IPS-NIHi11 (cell line): Measurements from ENCODE around the gene ALDH1L1.

Experiments
- DNase-seq: peaks from one replicate; pipeline ENCODE4 v3.0.0; 2012; ENCODE audit warnings: mixed read lengths, low spot score

ALDH1L1 gene

DNA sequence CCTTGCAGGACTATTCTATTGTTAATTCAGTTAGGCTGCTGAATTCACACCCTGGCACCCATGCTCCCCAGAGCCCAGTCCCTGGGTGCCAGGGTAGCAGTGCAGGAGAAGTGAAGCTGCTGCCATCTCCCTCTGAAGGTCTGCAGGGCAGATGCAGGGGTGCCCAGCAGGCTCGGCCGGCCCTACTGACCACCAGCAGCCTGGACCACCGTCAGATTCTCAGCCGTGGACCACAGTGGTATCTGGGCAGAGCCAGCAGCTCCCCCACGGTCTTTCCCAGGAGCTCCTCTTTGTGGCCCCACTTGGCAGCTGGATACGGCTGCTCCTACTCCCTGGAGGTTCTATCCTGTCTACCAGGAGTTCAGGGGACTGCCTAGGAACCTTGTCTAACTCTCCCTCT, 46.8 kb downstream of the ALDH1L1 start:
- DNase-seq = no peak

- peak; percentile 58 for DNase-seq
Measured at GRCh38 chr3:126132751-126133511, 47.5 kb downstream of the ALDH1L1 start.

DNA sequence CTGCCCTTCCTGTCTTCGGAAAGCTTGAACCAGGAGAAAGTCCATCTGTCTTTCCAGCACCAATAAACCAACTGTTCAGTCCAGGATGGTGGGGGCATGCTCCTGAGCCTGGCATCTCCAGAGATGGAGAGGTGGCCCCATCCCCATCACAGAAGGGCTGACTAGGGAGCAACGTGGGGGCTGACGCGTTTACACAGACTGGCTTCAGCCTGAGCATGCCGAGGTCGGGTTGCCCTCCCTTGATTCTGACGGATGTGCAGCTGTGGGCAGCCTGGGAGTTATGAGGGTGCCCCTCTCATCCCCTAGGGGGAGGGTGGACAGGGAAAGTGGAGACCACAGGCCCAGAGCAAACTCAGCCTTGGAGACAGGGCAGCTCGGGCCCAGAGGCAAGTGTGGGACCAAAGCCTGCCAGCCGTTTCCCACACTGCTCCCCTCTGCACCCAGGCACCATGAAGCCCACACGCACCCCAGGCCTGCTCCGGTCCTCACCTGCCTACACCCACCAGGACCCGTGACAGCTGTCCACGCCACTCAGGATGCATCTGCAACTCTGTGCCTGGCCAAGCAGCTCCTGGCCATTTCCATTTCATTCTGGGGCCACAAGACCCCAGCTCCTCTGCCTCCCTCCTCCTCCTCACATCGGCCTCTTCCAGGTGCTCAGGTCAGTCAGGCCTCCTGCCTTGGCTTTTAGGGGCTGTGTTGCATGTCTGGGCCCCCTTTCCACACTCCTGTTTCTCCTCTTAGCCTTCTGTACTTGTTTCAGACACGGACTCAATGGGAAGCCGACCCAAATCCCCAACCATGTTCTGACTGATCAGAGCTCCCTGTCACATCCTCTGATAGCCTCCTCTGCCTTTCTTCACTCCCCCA, 48.3 kb downstream of the ALDH1L1 start:
- DNase-seq = no peak

- DNase-seq = no peak
Measured at GRCh38 chr3:126130981-126131745, 49.2 kb downstream of the ALDH1L1 start.

- no peak for DNase-seq
Measured at GRCh38 chr3:126130081-126130855, 50.1 kb downstream of the ALDH1L1 start.

GRCh38 chr3:126129398-126129891, 50.9 kb downstream of the ALDH1L1 start:
- DNase-seq = no peak

DNA sequence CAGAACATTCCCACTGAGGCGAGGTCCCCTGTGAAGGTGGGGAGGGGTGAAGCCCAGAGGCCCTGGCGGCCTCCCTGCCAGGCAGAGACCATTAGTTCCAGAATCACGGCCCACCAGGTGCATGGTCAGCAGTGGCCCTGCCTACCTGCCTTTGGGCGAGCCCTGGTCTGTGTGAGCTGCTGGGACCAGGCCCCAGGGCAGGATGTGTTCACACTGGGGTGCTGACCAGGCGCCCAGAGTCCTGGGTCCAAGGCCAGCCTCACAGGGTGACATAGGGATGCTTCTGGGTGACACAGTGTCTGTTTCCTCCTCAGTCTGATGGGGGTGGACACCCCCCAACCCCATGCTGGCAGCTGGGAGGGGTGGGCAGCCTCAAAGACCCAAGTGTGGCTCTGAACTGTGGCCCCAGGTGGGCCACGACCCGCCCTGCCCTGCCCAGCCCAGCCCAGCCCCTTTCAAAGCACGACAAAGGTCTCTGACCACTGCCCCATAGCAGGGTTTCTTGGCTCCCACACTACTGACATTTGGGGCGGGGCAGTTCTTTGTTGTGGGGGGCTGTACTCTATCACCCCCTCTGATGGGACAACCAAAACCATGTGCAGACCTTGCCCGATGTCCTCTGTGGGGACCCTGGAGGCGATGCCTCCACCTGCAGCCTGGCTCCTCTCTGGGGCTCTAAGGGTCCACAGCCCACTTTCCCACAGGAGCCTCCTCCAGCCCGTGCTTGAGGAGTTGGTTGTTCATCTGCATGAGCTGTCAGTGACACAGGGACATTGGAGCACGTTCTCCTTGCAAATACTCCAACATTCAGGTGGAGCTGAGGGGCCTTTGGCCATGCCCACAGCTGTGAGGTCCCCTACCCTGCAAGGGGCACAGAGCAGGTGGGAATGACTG, 51.6 kb downstream of the ALDH1L1 start:
- DNase-seq = no peak

DNA sequence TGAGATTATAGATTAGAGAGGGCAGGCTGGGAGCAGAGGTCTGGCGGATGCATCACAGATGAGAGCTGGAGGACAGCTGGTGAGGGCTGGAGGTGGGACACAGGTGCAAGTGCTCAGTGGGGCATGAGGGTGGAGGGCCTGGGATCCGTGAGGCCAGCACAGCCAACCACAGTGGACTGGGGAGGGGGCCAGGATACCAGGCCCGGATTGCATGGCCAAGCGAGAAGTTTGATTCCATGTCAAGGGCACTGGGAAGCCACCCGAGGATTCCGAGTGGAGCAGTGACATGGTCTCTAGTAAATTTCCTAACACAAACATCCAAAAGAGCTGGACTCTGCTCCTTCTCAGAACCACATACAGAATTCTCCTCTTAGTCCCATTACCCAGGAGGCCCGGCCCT, 52.5 kb downstream of the ALDH1L1 start:
- no peak for DNase-seq

GRCh38 chr3:126127452-126127851, 52.9 kb downstream of the ALDH1L1 start:
- DNase-seq = no peak

DNA sequence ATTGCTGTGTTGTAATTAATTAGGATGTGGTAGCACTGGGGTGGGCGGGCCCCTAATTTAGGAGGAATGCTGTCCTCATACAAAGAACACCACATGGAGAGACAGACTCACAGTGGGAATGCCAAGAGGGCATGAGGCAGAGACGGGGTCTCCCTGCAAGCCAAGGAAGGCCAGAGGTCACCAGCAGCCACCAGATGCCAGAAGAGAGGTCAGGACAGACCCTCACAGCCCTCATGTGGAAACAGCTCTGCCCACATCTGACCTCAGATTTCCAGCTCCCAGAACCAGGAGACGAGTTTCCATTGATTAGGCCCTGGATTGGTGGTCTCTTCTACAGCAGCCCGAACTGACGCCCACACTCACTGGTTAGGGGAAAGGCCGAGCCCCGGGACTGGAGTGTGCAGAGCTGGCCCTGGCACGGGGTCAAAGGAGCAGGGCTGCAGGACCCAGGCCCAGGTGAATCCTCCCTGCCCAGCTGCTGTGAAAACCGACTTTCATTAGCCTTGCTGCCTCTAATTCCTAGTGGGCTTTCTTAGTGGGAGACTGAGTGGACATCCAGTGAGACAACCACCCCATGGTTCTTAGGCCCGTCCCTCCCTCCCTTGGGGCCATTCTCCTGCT, 53.5 kb downstream of the ALDH1L1 start:
- DNase-seq = no peak

DNA sequence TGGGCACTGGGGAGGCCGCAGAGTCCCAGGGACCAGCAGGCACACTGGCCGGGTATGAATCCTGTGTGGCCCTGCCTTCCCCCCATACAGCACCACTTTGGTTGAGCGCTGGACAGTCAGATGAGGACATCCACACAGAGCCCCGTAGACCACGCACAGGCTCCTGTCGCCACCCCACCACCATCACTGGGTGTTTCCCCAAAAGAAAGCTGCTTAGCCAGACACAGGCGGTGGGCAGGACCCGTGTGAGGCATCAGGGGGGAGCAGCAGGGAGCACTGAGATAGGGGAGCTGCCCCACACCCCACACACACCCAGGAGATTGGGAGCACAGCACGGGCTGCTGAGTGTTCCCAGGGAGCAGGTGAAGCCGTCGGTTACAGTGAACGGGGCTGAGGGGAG, 54.1 kb downstream of the ALDH1L1 start:
- no peak for DNase-seq

DNA sequence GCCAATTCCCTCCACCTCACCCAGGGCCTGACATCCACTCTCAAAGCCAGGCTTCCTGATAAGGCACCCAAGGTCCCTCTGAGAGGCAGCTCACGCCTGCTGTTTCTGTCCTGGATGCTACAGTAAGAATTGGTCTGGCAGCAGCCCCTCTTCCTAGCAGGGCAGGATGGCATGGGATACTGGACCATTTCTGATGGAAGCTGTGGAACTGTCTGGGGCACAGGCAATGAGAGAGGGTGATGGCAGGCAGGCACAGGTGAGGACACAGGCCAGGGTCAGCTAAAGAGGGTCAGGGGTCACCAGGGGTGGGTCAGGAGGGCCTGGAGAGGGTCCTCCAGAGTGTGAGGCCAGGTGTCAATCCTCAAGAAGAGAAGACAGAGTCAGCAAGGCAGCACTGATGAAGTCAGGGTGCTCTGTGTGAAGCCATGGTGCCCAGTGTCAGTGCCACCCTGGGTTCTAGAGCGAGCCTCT, 54.6 kb downstream of the ALDH1L1 start:
- no peak for DNase-seq

DNA sequence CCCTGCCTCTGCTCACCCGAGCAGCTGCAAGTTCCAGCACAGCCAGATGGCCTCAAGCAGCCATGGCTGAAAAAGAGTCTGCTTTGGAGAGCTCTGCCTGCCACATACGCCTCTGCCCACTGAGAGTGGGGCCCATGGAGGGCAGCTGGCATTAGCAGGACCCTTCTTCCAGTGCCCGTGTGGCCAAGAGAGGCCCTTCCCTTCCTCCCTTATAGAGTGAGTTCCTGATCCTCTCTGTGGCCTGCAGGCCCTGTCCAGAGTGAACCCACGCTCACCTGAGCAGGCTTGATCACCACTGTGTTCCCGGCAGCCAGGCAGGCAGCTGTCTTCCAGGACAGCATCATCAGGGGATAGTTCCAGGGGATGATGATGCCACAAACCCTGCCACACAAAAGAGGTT, 55.0 kb downstream of the ALDH1L1 start:
- no peak for DNase-seq

DNA sequence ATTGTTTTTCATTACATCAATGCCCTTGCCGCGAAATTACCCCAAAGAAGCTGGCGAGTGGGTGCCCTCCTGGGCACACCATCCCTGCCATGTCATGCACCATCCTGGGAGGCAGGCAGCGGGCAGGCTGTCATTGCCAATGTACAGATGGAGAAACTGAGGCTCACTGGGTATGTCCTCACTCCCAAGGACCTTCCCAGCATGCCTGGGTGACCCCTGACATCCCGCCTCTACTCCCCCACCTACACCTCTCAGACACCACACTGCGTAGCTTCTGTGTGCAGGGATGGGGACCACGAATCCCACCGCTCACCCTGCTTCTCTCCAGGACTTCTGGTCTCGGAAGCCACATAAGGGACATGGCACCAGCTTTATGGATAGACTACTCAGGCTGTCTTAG, 55.5 kb downstream of the ALDH1L1 start:
- no peak for DNase-seq

DNA sequence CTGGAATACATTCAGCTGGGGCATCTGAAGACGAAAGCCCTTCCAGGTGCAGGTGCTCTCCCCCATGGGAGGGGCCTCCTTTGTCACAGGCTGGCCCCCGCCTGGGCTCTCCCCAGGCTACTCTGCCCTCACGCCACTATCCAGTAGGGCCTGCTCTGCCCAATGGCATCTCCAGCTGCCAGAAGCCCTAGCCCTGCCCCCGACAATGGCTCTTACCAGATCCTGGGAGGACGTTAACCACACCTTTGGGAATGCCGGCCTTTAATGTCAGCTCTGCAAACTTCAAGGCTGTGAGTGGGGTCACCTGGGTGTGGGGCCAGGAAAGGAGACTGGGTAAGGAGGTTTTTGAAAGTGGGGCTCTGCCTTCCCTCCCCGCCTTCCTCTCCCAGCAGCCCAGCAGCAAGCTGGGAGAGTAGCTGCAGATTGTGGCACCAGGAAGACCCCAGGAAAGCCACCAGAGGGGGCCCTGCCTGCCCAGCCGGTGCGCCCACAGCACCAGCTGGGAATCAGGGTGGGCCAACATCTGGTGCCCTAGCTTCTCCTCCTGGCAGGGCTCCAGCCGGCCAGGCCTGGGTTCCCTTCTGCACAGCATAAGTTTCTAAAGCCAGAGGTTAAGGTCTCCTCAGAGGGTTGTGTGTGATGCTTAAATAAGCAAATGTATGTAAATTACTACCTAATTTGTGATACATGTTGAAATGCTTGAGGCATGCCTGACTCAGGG, 56.1 kb downstream of the ALDH1L1 start:
- peak; percentile 49 for DNase-seq

GRCh38 chr3:126121632-126122031, 58.8 kb downstream of the ALDH1L1 start:
- DNase-seq = peak; percentile 10

DNA sequence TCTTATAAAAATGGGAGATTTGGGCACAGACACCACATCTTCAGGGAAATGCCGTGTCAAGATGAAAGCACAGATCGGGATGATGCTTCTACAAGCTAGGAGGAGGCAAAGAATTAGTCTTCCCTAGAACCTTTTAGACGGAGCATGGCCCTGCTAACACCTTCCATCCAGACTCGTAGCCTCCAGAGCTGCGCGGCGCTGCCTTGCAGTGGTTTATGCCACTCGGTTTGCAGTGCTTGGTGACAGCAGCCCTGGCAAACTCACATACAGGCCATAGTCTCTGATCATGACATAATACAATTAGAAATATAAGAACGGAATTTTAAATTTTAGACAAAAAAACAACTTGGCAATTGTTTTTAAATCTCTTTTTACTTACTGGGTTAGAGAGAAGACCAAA, 59.3 kb downstream of the ALDH1L1 start:
- no peak for DNase-seq

GRCh38 chr3:126119976-126120375, 60.4 kb downstream of the ALDH1L1 start:
- DNase-seq = no peak

GRCh38 chr3:126119008-126119675, 61.2 kb downstream of the ALDH1L1 start:
- DNase-seq = no peak
